HG02571 (cell line): ENCODE data around the gene LTA4H.

ENCODE experiments used
- ATAC-seq: cut with Tn5 transposase; IDR thresholded peaks from one replicate; pipeline ENCODE4 v1.9.1; 2021; ENCODE audit warnings: mild to moderate bottlenecking, moderate library complexity; ENCODE audit not compliant: unreplicated experiment

LTA4H gene

DNA sequence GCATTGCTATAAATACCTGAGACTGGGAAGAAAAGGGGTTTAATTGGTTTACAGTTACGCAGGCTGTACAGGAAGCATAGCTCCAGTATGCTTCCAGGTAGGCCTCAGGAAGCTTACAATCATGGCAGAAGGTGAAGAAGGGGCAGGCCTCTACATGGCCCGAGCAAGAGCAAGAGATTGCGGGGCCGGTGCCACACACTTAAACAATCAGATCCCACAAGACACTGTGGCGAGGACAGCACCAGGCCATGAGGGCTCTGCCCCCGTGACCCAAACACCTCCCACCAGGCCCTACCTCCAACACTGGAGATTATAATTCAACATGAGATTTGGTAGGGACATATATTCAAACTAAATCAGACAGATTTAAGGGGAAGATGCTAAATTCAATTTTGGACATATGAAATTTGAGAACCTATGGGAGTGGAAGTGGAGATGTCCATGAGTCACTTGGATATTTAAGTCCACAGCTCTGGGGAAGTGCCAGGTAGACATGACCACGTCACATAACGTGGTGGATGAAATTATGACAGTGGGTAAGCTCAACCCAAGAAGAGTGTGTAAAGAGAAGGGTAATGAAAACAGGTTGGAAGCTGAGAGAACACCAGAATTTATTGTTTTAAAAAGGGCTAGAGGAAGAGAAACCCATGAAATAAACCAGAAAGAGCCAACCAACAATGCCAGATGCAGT, 1.5 kb upstream of the LTA4H start:
- ATAC-seq = no peak

DNA sequence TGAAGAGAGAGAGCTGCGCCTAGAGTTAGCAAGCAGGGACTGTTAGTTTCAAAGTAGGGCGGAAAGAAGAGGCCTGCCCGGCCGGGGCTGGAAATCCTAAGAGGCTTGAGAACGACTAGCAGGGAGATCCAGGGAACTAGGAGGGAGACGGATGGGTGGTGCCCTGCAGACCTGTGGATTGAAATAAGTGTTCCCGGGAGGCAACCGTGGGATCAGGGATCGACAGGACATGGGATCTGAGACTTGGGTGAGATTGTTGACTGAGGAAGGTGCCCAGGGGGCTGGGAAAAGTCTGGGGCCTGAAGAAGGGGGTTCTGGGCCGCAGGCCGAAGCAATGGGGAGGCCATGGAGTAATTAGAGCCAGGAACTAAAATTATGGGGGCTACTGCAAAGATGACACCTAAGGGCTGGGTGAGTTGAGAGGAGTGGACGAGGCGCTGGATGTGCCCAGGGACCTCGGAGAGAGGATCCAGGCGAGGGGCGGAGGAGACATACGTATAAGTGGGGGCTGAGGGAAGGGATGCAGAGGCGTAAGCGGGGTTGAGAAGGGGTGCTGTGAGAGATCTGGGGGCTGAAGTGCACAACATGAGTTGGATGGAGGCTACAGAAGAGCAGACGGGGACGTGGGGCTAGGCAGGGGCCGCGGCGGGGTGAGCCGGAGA, 635 bp downstream of the LTA4H start:
- ATAC-seq = peak; percentile 9

DNA sequence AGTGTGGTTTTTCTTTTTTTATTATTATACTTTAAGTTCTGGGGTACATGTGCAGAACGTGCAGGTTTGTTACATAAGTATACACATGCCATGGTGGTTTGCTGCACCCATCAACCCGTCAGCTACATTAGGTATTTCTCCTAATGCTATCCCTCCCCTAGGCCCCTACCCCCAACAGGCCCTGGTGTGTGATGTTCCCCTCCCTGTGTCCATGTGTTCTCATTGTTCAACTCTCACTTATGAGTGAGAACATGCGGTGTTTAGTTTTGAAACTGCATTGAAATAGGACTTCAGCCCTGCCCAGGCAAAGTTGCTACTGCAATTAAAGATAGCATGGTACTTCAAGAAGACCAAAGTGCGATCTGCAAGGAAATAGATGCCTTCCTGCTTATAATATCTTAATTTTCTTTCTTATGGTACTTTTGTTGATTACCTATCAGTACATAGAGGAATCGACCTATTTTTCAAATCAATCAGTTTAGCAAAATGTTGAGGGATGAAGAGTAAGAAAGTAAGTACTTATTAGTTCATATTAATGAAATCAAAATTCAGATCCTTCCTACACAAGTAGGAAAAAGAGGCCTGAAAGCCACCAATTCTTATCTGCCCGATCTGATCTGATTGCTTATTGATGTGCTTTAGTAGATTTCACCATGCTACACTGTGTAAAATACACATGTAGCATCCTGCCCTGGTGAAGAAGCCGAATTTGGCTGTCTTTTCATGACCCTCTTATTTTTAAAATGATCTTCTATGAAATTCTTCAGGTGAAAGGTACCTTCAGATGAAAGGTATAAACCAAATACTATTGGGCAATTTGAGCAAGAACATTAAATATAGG, 1.6 kb downstream of the LTA4H start:
- no peak for ATAC-seq

DNA sequence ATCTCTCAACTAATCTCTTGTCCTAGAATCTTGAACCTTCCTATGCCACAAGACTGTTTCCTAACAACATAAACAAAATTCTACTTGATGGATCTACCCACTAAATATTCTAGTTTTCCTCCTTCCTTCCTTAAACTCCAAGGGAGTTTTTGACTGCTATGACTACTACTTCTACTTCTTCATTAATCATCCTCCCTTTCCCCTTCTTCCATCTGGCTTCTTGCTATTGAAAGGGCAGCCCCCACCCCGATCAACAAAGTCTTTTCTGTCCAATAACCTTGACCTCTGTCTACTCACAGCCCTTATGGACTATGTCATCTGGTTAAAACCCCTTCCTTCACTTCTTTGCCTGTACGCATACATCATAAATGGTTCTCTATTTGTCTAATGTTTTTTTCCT, 5.6 kb downstream of the LTA4H start:
- no peak for ATAC-seq

DNA sequence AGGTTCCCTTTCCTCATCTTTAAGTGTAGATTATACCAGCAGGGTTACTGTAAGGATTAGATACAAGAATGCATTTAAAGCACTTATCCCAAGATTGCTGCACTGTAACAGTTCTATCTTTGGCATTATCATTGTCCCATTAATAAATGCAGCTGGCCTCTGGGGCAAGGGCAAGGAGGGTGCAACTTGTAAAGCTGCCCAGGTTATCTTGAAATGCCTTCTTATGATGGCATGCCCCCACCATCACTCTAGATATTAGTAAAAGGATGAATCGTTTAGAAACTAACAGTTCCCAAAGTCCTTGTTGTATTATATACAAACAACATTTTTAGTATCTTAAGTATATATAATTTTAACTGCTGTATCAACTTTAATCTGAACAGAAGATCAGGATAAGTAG, 6.8 kb downstream of the LTA4H start:
- no peak for ATAC-seq

DNA sequence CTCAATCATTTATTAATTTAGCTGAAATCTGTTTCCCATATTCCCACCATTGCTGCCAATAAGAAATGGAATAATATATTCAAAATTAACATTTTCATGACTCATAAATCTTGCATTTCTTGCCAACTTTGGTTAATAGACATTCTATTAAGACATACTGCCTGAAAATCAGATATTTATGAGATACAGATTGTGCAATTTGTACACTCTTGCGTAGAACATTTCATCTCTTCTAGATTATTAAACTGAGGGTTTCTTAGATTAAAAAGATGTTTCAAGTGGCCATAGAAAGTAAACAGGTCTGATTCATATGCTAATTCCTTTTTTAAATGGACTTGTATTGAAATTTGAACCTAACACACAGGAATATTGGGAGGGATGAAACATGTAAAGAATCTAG, 9.1 kb downstream of the LTA4H start:
- ATAC-seq = no peak

DNA sequence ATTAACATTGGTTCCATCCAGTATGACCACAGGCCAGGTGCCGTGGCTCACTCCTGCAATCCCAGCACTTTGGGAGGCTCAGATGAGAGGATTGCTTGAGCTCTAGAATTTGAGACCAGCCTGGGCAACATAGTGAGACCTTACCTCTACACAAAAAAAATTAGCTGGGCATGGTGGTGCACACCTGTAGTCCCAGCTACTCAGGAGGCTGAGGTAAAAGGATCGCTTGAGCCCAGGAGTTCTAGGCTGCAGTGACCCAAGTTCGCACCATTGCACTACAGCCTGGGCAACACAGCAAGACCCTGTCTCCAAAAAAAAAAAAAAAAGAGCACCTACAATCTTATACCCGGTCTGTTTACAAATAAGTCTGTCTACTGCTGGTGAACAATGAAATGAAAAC, 9.9 kb downstream of the LTA4H start:
- no peak for ATAC-seq

DNA sequence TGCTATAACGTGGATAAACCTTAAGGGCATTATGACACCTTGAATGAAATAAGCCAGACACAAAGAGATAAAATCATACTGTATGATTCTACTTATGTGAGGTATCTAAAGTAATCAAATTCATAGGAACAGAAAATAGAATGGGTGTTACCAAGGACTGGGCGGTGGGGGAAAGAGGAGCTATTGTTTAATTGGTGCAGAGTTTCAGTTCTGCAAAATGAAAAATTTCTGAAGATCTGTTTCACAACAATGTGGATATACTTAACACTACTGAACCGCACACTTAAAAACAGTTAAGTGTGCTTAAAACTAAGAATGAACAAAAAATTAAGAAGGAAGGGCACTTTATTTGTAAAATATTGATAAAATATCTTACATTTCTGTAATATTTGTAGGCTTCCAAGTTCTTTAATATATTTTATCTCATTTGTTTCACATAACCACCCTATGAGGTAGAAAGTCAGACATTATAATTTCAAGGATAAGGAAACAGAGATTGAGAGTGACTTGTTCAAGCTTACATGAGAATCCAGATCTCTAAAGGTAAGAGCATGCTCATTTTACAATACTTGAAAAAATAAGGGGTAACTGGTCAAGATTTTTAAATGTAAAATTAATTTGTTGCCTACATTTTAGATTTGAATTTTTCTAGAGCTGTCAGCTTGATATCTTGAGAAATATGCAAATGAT, 14.9 kb downstream of the LTA4H start:
- ATAC-seq = peak; percentile 79

DNA sequence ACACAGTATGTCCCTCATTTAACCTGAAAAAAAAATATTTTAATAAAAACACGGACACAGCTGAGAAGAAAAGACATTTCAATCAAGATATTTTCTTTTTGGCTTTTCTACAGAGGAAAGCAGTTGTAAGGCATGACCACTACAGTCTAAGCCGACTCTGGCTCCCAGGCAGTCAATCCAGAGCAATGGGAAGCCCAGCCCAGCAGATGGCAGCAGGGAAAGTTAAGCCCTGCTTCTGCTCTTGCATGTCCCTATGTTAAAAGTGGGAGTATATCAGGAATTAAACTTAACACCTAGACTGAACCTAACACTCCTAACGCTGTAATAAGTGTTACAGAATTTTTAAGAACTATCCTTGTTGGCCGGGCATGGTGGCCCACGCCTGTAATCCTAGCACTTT, 19.7 kb downstream of the LTA4H start:
- no peak for ATAC-seq

DNA sequence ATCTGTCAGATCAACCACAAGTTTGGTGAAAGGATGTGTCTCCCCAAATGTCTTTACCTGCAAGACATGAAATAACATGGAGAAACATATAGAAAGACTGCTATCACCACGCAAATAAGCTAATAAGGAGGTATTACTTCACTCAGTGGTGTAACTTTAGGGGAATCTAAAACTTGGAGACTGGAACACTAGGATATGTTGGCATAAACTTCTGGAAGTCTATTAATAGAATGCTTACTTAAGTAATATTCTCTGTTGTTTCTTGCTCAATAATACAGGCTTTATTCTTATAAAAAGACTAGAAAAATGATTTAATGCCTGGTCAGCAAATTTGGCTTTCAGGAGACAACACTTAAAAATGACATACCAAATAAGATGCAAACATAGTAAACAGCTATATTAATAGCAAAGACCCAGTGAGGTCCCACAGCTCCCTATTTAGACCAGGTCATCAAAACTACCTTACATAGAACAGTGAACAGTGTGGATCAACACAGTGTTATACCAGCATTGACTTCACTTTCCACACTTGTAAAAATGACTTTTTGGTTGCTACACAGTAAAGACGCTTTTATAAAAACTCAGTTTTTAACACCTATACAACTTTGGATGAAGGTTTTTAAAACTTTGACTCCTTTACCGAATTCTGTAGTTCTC, 20.3 kb downstream of the LTA4H start:
- no peak for ATAC-seq

DNA sequence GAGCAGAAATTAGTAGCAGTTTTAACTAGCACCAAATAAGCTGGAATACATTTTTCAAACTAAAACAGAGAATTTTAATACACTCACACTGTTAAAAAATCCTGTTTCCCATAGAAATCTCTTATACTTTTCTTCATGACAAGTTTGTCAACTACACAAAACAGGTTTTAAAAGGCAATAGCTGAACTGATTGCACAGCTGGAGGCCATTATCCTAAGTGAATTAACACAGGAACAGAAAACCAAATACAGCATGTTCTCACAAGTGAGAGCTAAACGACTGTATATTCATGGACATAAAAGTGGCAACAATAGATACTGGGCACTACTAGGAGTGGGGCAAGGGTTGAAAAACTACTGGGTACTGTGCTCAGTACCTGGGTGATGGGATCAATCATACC, 27.7 kb downstream of the LTA4H start:
- ATAC-seq = no peak

DNA sequence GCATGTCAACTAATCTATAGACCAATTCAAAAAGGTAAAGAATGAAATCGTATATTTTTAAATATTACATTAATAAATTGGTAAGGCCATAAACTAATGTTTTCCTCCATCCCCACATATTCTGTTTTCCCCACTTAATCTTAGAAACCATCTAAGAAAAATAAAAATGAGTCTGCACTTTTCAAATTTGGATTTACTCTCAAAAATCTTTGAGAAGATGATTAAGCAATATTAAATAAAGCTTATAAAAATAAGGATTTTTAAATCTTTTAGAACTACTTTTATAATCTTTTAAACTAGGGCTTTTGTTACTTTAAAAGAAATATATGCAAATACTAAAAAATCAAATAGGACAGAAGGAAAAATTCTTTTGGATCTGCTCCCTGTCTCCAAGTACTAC, 28.7 kb downstream of the LTA4H start:
- ATAC-seq = no peak

DNA sequence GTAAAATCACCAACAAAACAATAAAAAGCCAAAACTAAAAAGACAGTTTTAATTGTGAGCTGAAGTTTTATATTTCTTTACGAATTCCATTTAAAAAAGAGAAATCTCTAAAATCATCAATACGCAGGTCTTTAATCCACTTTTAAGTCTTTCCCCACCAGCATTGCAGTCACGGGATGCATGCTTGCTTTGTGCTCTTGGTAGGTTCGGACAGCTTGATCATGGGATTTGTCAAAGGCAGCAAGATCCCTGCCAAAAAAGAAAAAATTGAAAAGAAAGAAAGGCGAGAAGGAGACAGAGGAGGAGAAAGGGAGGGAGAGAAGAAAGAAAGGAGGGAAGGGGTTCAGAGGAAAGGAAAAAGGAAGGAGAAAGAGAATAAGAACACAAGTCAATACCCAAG, 34.5 kb downstream of the LTA4H start:
- no peak for ATAC-seq

DNA sequence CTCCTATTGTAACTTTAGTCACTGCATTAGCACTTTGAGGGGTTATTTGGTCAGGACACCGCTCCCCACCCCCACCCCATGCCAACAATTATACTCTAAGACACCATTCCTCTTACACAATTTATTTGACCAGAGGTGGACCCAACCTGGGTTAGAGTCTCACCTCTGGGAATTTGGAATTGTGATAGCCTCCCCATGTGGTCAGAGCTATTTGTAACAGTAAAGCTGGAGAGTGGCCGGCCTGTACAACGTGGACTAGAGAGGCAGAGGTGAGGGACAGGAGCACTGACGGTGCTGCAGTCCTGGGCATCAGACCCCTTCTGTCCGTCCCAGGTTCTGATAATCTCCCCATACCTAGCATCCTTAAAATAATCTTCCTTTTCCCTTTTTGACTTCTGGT, 35.9 kb downstream of the LTA4H start:
- ATAC-seq = no peak

DNA sequence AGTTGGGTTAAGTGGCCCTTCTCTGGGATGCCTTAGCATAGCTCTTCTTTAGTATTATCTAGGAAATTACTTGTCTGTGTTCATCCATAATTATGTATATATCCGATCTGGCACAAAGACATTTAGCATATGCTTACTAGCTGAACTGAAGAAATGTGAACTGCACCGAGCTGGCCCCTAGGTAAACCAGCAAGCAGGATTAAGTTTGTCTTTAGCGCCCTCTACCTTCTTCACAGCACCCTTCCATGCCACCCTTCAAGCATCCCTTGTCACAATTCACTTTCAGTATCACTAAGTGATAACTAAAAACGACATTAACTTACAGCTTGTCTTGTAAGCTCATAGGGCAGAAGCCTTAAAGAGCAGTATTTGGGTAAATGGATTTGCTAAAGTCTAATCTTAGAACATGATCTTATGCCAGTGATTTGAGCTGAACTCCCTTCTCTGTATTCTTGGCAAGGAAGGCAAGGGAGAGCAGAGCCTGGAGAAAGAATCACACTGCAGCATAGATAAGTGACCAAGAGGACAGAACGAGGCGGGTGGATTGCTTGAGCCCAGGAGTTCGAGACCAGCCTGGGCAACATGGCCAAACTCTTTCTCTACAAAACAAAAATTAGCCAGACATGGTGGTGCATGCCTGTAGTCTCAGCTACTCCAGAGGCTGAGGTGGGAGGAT, 36.6 kb downstream of the LTA4H start:
- ATAC-seq = peak; percentile 88

DNA sequence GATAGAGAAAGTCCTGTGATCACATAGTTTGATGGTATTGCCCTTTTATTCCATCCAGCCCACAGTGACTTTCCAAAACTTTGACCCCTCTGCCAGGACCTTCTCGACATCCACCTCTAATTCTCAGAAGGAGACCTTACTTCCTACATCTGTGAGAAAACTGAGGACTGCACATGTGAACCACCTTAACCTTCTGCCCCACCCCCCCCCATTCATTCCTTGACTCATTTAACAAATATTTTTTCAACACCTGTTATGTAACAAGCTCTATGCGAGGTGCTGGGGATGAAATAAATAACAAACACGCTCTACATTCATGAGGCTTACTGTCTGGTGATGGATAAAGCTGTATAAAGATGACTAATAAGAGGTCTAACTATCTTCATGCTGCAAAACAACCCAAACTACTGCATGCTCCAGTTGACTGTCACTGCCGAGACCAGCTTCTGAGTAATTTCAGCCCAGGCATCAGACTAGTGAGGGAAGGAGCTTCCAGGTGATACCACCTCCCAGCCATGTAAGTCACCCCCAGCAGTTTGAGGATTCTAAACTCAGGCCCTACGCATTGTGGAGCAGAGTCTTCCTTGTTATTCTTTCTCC, 37.4 kb downstream of the LTA4H start:
- no peak for ATAC-seq

DNA sequence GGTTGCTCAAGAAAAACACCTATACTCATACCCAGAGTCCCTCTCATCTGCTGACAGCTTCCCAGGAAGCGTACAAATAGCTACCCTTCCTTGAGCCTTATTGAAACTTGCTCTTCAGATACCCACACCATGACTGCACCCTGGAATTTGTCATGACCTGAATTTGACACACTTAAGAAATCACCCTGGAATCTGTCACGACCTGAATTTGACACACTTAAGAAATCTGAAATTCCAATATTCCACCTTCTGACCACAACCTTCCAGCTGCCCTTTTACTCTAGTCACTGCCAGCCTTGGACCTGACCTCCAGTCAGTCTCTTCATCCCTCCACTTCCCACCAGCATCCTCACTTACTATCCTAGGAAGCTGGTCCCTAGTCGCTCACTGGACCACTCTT, 38.1 kb downstream of the LTA4H start:
- no peak for ATAC-seq

DNA sequence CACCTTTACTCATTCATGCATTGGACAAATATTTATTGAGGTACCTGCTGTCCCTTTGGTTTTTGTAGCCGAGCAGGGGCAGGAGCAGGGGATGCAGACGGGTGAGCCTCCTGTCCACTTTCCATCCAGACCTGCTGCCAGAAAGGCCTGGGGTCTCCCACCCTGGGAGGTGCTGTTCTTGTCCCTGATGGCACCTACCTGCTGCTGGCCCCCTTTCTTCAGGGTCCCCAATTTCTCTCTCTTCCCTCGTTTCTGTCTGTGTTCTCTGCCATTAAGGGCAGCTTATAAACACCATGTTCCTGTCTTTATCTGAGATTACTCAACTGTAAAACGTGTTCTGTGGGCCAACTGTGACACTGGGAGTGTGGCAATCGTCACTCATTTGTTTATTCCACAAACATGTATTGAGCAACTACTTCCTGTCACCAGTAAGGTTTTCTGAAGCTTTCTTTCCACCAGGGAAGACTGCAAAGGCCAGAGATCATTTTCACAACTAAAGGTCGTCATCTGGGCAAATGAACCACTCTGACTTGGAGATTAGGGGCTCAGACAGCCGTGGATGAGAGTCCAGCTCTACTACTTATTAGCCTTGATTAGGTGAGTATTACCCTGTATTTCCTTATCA, 39.2 kb downstream of the LTA4H start, which contains the start of gene HAL:
TSS of gene HAL (minus strand) at position 311 of the 625 bp plus-strand sequence. CDS start 434 bp downstream, outside the sequence.
- no peak for ATAC-seq
